Measurements from ENCODE around the gene TMEM106B.

DNA sequence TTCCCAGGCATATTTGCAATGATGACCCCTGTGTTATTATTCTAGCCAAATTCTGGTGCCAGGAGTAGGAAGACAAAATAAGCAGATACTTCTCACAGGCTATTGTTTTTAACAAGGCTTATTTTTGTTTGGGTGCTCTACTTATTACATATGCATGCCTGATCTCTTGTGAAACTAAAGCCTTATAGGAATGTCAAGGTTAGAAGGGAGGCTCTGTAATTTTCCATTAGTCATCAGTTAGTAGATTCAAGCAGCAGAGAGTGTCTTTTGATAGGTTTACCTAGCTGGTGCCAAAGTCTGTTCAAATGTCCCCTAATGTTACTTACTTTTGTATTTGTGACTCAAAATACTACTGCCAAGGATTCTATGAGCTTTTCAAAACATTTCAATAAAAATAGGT lies 11.7 kb upstream of the TMEM106B start:
- TF ChIP-seq CEBPB (IDR thresholded peaks at IDR 0.05; ENCODE audit: low read depth, low read length) (no peak), POLR2A (IDR thresholded peaks at IDR 0.05; ENCODE audit: low read depth, low read length) (no peak), RAD21 (IDR thresholded peaks at IDR 0.05; ENCODE audit: low read length) (no peak), RFX5 (IDR thresholded peaks at IDR 0.05; ENCODE audit: low read depth, low read length) (no peak), MXI1 (IDR thresholded peaks at IDR 0.05; ENCODE audit: borderline replicate concordance, low read depth, low read length) (no peak), BHLHE40 (IDR thresholded peaks at IDR 0.05; ENCODE audit: low read depth, low read length) (no peak)
- TF ChIP-seq, protein P1, sequence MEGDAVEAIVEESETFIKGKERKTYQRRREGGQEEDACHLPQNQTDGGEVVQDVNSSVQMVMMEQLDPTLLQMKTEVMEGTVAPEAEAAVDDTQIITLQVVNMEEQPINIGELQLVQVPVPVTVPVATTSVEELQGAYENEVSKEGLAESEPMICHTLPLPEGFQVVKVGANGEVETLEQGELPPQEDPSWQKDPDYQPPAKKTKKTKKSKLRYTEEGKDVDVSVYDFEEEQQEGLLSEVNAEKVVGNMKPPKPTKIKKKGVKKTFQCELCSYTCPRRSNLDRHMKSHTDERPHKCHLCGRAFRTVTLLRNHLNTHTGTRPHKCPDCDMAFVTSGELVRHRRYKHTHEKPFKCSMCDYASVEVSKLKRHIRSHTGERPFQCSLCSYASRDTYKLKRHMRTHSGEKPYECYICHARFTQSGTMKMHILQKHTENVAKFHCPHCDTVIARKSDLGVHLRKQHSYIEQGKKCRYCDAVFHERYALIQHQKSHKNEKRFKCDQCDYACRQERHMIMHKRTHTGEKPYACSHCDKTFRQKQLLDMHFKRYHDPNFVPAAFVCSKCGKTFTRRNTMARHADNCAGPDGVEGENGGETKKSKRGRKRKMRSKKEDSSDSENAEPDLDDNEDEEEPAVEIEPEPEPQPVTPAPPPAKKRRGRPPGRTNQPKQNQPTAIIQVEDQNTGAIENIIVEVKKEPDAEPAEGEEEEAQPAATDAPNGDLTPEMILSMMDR (conservative IDR thresholded peaks at IDR 0.05; ENCODE audit: low read depth, low read length), result no peak
- TF ChIP-seq, protein P2, sequence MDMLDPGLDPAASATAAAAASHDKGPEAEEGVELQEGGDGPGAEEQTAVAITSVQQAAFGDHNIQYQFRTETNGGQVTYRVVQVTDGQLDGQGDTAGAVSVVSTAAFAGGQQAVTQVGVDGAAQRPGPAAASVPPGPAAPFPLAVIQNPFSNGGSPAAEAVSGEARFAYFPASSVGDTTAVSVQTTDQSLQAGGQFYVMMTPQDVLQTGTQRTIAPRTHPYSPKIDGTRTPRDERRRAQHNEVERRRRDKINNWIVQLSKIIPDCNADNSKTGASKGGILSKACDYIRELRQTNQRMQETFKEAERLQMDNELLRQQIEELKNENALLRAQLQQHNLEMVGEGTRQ (IDR thresholded peaks at IDR 0.05; ENCODE audit: low read depth, low read length), result no peak
- TF ChIP-seq, protein P3, sequence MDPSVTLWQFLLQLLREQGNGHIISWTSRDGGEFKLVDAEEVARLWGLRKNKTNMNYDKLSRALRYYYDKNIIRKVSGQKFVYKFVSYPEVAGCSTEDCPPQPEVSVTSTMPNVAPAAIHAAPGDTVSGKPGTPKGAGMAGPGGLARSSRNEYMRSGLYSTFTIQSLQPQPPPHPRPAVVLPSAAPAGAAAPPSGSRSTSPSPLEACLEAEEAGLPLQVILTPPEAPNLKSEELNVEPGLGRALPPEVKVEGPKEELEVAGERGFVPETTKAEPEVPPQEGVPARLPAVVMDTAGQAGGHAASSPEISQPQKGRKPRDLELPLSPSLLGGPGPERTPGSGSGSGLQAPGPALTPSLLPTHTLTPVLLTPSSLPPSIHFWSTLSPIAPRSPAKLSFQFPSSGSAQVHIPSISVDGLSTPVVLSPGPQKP (IDR thresholded peaks at IDR 0.05; ENCODE audit: borderline replicate concordance, low read depth, low read length), result no peak

Measured in IMR-90 (cell line).